Mucosa of gallbladder (tissue), 1 donor: ENCODE measurements around the gene GADD45GIP1. TPM values are rescaled to one million over a fixed set of nuclear protein-coding genes. Genes with fewer than 3 reads are reported as not detected.
"Not testable (repeated sequence)": the region's sequence is repeated elsewhere in the genome, so short reads cannot be mapped to it uniquely, and the experiment has no call there.

ENCODE experiments used
- DNase-seq: peaks from one replicate; pipeline ENCODE4 v3.0.0-alpha.2; 2020; ENCODE audit warnings: low spot score
- total RNA-seq: library from RNA; stranded (reverse); gene quantifications from one replicate; pipeline ENCODE4 v1.2.1, GENCODE V29; 2021
- donor health status: DM: no; HTN: no; CAD: no.

Gene GADD45GIP1
- total RNA-seq, 1 donor from 2014 or later: 17.6 TPM

DNA sequence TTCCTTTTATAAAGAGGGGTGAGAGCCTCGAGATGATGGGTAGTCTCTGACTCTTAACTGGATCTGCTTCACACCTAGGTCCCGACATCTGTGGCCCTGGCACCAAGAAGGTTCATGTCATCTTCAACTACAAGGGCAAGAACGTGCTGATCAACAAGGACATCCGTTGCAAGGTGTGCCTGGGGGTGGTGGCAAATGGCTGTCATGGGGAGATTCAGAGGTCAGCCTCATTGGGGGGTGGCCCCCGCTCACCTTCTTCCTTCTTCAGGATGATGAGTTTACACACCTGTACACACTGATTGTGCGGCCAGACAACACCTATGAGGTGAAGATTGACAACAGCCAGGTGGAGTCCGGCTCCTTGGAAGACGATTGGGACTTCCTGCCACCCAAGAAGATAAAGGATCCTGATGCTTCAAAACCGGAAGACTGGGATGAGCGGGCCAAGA, 17.0 kb downstream of the GADD45GIP1 start:
- no peak for DNase-seq

GRCh38 chr19:12938779-12939601, 18.0 kb downstream of the GADD45GIP1 start:
- no peak for DNase-seq

GRCh38 chr19:12937927-12938778, 18.9 kb downstream of the GADD45GIP1 start, which contains the start of gene CALR:
Gene CALR (plus strand): TSS chr19:12938609. CDS start chr19:12938680, 71 bp downstream.
- peak; percentile 100 for DNase-seq

GRCh38 chr19:12937093-12937926, 19.7 kb downstream of the GADD45GIP1 start:
- DNase-seq: no peak

DNA sequence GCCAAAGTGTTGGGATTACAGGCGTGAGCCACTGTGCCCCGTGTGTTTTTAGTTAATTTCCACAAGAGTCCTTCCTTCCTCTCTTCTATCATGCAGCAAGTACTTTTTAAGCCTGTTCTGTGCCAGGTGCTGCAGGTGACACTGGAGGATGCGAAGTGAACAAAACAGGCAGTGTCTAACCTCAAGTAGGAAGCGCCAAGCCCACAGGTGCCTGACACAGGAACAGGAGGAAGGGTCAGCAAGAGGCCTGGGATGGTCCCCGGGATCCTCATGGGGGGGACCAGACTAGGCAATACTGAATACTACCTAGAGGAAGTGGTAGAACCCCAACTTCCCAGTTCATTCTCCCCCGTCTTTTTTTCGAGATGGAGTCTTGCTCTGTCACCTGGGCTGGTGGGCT, 20.4 kb downstream of the GADD45GIP1 start:
- DNase-seq: no peak

- DNase-seq: no peak
These were observed 22.0 kb downstream of the GADD45GIP1 start for GRCh38 chr19:12935071-12935470.

DNA sequence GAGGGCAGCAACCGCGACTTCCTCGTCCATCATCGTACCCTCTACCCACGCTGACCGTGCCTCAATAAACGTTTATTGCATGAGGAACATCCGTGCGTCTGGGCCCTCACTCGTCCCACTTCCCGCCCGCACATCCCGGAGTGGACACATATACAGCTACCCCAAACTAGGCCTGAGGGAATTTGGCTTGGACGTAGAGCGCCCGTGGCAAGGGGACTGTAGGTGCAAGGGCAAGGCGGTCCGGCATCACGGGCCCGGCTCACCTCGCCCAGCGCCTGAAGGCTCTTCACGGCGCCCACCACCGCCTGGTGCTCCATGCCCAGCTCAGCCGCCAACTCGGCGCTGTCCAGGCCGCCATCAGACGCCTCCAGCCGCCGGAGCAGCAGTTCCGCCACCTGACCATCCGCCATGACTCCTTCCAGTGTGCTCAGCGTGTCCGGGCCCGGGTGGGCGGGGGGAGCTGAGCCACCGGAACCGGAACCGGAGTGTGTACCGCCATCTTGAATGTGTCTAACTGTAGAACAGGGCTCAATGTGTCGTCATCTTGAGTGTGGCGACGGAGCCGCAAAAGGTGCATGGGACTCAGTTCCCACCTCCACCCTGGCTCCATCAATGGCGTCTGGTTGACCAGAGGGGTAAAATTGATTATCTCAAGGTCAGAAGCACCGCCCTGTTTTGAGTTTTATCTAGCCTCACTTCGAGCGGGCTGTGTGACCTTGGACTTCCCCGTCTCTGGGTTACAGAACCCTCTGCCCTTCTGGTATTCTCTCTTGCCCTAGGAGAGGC, 23.5 kb downstream of the GADD45GIP1 start, which contains the start of gene FARSA:
Gene FARSA (minus strand): TSS at position 425 of the 786 bp plus-strand sequence. CDS start 15 bp downstream, at position 410.
- DNase-seq: peak; percentile 94

- DNase-seq: no peak
These were observed 24.4 kb downstream of the GADD45GIP1 start for GRCh38 chr19:12932392-12933286.

DNA sequence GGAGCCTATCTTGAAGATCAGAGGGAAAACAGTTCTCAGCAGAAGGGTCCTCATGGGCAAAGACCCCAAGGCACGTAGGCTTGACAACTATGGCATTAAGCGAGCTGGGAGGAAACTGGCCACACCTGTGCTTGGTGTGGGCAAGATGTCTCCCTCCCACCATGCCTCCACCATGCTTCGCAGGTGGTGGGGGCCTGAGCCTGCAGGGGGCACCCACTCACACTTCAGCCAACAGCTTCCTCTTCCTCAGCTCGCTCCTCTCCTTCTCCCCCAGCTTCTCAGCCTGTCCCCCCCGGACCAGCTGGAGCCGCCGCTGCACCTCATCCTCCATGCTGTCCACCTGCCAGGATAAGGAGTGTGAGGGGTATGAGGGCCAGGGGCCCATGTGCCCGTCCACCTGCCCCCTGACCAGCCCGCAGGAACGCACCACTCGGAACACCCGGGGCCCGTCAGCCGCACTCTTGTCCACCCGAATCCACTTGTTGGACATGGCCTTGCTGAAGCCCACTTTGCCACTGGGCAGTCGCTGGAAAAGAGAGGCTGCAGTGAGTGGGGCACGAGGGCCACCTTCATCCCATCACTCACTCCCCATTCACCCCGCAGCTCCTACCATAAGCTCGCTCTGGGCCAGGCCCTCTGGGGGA, 26.9 kb downstream of the GADD45GIP1 start:
- DNase-seq: no peak

GRCh38 chr19:12924621-12925310, 32.3 kb downstream of the GADD45GIP1 start:
- no peak for DNase-seq

- DNase-seq: no peak
These were observed 34.1 kb downstream of the GADD45GIP1 start for GRCh38 chr19:12922959-12923358.

- no peak for DNase-seq
These were observed 36.0 kb downstream of the GADD45GIP1 start for GRCh38 chr19:12921047-12921446.

- no peak for DNase-seq
These were observed 38.8 kb downstream of the GADD45GIP1 start for GRCh38 chr19:12918253-12918652.

DNA sequence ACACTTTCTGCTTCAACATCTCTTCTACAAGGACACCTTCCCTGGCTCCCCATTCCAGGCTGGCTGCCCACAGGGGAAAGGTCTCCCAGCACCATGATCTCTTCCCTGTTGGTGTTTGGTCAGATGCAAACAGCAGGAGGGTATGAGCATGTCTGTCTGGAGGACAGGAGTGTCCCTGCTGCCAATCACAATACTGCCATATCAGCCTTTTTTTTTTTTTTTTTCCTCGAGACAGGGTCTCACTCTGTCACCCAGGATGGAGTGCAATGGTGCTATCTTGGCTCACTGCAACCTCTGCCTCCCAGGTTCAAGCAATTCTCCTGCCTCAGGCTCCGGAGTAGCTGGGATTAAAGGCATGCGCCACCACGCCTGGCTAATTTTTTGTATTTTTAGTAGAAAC, 41.2 kb downstream of the GADD45GIP1 start:
- not testable (repeated sequence) for DNase-seq

- DNase-seq: no peak
These were observed 43.0 kb downstream of the GADD45GIP1 start for GRCh38 chr19:12913851-12914690.

DNA sequence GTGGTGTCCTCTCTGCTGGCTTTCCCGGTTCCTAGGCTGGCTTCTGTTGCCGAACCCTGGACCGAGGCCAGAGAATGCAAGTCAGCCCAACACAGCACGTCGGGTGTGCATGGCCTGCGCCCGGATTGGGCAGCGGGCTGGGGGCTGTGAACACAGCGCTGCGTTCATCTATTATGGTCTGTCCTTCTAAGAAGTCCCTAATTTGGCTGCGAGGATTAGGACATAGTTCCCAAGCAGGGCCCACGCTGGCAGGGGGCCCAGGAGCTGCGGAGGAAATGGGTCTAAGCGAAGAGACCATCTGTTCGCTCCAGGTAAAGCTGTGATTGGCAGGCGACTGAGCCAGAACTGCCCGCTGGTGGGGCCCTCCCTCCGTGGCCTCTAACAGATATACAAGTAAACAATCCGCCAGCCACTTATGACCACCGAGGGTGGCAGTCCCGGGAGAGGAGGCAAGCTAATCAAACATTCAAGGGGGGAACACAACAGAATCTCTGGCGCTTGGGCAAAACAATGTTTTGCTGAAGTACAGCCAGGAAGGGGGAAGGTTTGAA, 43.9 kb downstream of the GADD45GIP1 start:
- DNase-seq: peak; percentile 62

- no peak for DNase-seq
These were observed 44.5 kb downstream of the GADD45GIP1 start for GRCh38 chr19:12912571-12912970.
